ENCODE data around the gene CD2BP2.
"Not testable (repeated sequence)": the region's sequence is repeated elsewhere in the genome, so short reads cannot be mapped to it uniquely, and the experiment has no call there.

Gene CD2BP2

DNA sequence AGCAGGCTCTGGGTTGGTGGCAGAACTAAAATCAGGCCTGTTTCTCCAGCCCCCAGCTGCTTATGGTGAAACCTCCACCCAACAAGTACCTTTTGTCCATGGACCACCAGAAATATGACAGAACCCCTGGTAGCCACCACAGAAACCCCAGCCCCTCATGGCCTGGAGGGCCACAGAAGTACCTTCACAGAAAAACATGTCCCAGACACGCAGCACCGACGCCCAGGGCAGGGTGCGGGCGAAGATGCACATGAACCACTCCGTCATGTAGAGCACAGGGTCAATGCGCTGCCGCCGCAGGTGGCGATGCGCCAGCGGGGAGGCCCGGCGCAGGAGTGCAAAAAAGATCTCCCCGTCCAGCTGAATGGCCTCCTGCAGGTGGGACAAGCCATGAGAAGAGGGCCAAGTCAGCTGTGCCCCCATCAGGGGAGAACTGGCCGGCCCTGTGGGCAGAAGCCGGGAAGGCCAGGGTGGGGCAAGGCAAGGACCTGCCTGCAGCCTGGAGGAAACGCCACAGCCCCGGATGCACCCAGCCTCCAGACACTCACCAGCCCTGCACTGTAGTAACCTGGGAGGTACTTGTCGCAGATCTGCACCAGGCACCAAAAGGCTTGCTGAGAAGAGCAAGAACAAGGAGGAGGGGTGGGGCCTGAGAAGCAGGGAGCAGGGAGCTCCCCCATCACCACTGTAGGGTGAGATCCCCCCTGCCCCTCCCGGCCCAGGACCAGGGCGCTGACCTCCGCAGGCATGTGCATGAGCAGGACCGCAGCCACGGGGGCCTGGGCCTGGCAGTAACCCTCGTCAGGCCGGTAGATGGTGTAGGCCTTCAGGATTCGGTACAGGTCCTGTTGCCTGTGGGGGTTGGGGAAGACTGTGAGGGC lies 4.1 kb upstream of the CD2BP2 start:
- DNase-seq (ENCODE audit: low spot score) = no peak

DNA sequence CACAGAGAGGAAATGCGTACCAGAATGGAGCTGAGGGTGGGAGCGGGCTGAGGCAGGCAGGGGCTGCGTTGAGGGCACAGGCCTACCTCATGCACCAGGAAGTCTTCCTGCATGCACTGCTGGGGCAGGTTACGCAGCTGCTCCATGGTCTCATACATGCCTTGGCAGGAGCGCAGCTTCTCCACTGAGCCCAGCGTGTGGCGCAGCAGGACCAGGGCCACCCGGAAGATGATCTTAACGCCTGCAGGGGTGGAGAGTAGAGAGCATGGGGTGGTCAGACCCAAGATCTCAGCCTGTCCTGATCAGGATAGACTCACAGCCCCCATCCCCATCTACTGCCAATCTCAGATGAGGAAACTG lies 3.4 kb upstream of the CD2BP2 start:
- no peak for DNase-seq (ENCODE audit: low spot score)

GRCh38 chr16:30357715-30358576 lies 2.8 kb upstream of the CD2BP2 start:
- DNase-seq (ENCODE audit: low spot score) = no peak

DNA sequence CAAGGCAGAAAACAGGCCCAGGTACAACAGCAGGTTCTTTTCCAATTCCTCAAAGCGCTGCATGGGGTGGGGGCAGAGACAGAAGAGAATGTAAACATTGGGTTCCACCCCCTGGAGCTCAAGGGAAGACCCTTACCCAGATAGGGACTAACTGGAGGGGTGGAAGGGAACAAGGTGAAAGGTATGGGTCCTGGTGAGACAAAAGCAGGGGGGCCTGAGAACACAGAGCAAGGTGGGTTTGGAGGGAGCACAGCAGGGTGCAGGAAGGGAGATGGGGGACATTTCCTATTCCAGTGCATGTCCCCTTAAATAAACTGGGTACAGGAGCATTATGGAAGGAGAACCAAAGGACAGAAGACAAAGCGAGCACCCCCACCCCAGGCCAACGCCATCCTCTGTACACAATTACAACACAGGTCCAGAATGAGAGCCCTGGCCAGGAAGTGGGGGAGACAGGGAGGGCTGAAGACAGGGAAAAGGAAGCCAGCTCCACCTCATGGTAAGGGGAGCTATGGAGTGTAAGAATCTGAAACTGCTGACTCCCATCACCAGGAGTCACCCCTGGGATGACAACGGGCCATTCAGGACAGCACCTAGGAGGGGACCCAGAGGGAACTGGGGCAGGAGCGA lies 2.1 kb upstream of the CD2BP2 start:
- no peak for DNase-seq (ENCODE audit: low spot score)

- DNase-seq (ENCODE audit: low spot score) = no peak
Observed at GRCh38 chr16:30356401-30357084, 1.4 kb upstream of the CD2BP2 start.

- DNase-seq (ENCODE audit: low spot score) = no peak
Observed at GRCh38 chr16:30355954-30356308, 823 bp upstream of the CD2BP2 start.

DNA sequence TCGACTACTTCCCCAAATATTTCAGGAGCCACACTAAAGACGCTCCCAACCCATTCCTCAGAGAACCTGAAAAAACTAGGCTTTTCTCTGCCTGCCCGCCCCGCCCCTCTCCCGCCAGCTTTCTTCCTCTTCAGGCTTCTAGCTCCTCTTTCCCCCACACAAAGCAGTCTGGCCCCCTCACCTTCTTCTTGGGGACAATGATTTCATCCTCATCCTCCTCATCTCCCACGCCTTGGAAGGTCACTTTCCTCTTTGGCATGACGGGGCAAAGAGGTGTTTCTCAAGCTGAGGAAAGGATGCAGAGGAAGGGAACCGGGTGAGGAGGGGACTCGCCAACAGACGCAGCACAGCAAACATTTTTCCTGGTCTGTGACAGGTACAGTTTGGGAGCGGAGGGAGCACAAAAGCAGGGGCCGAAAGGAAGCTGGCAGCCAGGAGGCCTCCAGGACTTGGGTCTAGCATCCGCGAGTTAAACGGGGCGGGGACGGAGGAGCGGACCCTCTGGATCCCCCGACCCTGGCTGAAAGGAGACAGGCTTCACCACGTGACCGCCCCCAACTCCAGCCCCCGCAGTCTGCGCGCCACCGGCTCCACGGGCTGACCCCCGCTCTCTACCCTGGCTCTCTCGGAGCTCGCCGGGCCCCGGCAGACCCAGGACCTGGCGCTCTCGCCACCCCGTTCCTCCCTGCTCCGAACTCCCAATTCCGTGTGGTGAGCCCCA lies 525 bp downstream of the CD2BP2 start:
- DNase-seq (ENCODE audit: low spot score) = no peak

DNA sequence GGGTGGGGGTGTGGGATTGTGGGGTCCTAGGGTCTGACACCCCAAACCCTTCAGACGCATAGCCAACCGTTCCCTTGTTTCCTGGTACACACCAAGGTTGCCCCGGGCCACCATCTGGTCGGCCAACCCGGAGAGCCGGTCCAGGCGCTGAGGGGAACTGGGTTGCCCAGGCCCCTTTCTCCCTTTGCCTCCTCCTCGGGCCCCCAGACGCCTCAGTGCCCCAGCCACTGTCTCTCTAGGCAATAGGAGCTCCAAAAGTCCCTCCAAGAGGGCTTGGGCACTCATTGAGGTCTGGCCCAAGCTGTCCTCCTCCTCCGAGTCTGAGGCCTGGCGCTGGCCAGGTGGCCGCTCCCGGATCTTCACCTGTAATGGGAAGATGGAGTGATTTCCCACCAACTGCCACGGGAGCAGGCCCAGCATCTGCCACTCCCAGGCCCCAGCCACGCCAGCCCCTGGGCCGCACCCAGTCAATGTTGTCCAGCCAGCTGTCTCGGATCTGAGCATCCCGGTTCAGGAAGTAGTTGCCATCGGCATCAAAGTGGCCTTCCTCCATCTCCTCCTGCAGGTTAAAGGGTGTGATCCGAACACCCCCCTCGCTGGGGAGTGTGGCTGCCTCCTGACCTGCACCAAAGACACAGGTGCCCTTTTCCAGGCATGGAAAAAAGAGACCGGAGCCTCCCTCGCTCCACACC lies 1.5 kb downstream of the CD2BP2 start:
- DNase-seq (ENCODE audit: low spot score) = no peak

DNA sequence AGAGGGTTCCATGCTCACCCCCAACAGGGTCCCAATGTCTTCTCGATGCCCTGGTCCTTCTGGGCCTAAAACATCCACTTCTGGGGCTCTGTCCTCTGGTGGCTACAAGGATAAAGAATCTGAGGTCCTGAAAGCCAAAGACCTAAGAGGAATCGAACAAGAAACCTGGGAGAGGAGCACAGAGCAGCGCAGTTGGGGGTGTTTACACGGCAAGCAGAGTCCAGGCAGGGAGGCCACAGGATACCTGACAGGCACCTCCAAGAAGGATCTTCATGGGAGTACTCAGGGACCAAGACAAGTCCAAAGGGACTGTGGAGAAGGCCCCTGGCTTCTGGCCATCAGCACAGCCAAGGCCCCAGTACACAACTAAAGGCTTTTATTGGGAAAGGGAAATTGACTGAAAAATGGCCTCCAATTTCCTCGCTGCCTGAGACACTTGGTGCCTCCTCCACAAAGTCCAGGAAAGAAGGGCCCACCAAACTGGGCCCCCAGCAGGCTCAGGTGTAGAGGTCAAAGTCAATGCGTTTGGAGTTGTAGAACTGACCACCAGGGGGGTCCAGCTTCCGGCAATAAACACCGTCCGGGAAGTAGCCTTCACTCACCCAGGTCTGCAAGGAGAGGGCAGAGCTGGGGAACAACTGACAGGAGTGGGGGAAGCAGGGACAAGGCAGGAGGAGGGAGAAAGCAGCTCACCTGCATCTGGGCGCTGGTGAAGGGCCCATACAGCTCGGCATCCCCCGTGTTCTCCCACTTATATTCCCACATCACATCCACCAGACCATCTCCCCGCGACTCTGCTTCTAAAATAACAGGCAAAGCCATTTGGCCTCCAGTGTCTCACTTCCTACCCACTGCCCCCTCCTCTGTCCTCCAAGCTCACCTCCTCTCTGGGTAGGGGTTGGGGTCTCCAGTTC lies 2.4 kb downstream of the CD2BP2 start:
- no peak for DNase-seq (ENCODE audit: low spot score)

DNA sequence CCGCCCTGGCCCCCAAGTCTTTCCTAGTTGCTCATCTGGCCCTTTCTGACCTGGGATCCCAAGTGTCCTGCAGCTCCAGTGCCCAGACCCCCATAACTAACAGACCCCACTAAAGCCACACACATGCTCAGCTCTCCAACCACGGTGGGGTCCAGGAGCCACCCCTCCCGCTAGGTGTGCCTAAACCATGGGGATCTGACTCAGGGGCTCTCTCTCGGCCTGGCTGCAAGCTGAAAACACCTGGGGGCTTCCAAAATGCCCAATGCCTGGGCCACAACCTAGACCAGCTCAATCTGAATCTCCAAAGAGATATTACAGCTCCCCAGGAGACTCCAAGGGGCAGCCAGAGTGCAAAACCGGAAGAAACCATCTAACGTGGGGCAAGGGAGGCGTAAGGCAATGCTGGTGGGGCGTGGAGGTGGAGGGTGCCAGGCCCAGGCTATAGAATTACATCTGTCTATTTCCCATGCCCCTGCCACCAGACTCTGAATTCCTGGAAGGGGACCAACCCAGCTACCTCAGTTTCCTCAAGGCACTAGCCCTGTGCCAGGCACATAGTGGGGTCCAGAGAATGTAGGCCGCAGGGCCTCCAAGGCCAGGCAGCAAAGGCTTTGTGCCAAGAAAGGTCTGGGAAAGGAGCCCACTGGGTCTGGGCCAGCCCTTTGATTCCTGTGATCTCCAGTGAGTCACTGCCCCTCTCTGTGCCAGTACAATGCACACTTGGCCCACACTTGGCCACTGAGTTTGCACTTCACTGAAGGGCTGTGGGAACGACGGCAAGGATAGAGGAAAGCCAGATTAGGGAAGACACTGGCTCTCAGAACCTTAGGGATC lies 3.3 kb downstream of the CD2BP2 start:
- no peak for DNase-seq (ENCODE audit: low spot score)

GRCh38 chr16:30351001-30351441 lies 4.1 kb downstream of the CD2BP2 start:
- DNase-seq (ENCODE audit: low spot score) = no peak

DNA sequence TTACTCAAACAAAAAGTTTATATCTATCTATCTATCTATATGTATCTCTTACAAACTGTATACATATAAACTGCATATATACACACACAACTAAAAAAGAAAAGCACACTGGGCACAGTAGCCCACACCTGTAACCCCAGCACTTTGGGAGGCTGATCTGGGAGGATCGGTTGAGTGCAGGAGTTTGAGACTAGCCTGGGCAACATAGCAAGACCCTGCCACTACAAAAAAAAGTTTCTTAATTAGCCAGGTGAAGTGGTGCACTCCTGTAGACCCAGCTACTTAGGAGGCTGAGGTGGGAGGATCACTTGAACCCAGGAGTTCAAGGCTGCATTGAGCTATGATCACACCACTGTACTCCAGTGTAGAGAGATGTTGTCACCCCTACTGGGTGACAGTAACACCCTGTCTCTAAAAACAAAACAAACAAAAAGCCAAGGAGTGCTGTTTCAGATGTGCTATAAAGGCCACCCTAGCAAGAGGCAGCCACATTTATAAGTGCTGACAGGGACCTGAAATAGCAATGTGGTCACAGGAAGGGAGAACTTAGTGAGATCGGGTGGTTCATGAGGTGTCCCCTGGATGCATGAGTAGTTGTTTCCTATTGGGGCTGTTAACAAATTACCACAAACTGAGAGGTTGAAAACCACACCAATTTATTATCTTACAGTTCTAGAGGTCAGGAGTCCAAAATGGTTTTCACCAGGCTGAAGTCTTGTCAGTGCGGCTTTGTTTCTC lies 4.8 kb downstream of the CD2BP2 start:
- peak; percentile 52 for DNase-seq (ENCODE audit: low spot score)

GRCh38 chr16:30349675-30350074 lies 5.4 kb downstream of the CD2BP2 start:
- DNase-seq (ENCODE audit: low spot score) = no peak

- no peak for DNase-seq (ENCODE audit: low spot score)
Observed at GRCh38 chr16:30348929-30349328, 6.2 kb downstream of the CD2BP2 start.

GRCh38 chr16:30348113-30348512 lies 7.0 kb downstream of the CD2BP2 start:
- no peak for DNase-seq (ENCODE audit: low spot score)

DNA sequence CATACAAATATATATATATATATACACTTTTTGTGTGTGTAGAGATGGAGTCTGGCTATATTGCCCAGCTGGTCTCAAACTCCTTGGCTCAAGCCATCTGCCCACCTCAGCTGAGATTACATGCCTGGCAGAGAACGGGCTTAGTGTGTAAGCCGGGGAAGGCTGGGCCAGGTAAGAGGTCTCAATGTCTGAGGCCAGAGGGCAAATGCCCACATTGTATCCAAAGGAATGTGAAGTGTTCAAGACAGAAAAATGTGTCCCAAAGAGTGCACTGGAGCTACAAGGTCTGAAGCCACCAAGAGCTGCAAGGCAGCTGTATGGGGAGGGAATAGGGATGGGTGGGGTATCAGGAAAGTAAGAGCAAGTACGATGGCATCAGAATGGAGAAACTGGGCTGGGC lies 8.8 kb downstream of the CD2BP2 start:
- DNase-seq (ENCODE audit: low spot score) = no peak

DNA sequence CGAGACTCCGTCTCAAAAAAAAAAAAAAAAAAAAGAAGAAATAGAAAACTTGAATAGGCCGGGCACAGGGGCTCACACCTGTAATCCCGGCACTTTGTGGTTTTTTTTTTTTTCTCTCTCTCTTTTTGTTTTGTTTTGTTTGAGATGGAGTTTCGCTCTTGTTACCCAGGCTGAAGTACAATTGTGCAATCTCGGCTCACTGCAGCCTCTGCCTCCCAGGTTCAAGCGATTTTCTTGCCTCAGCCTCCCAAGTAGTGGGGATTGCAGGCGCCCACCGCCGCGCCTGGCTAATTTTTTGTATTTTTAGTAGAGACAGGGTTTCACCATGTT lies 11.7 kb downstream of the CD2BP2 start:
- not testable (repeated sequence) for DNase-seq (ENCODE audit: low spot score)

- no peak for DNase-seq (ENCODE audit: low spot score)
Observed at GRCh38 chr16:30342751-30343490, 12.2 kb downstream of the CD2BP2 start.
